ENCODE results near the gene DNM1. TPM values are rescaled to one million over a fixed set of nuclear protein-coding genes. Genes with fewer than 3 reads are reported as not detected.

Gene DNM1
- total and polyA plus RNA-seq, 2 donors (not counting 3 experiments of a cell fraction or from before 2014, with no cell fraction given), result 0.59 to 2.9 TPM

- FAIRE-seq (no peak), DNase-seq (ENCODE audit: low read depth, low spot score) (no peak)
- POLR2A ChIA-PET, result interaction anchor here (0.5 kb wide), 1 partner anchor 717 kb away, joined by 3 read pairs; no protein-coding TSS in a partner anchor
- no peaks in the 10 kb centered on the region for H3K79me2 ChIP-seq (ENCODE audit: control insufficient read depth, insufficient read depth, low read length)
- H3K27me3 ChIP-seq (ENCODE audit: control insufficient read depth in 2 of 2, insufficient read depth in 2 of 2, low read length in 2 of 2), result no peaks in the 10 kb centered on the region
- dilution Hi-C loops (cut with MboI; ENCODE audit: extremely low pct_ligation_motif_present, low sequenced_read_pairs) (no loop called here), intact Hi-C loops (cut with micrococcal nuclease) (loop anchor here (2.0 kb wide), 1 partner anchor 29 kb away; the partner anchor contains the start of gene CIZ1)
- no peak overlapping the region for H3K9ac ChIP-seq (replicated peaks; ENCODE audit: extremely low read depth, insufficient read depth, low read length)
- peaks cover 4 to 32% of the 10 kb centered on the region in 2 experiments for H3K36me3 ChIP-seq (ENCODE audit: control insufficient read depth in 2 of 2, extremely low read depth in 1 of 2, insufficient read depth in 2 of 2, low read length in 2 of 2)
- H3K4me2 ChIP-seq (ENCODE audit: insufficient read depth, low read length), result peak overlapping the region; percentile 37
- H2AFZ ChIP-seq (ENCODE audit: low read depth, low read length), result no peak overlapping the region
- BruUV-seq (replicated peaks), result TSS peak; percentile 34
- no peaks in the 10 kb centered on the region for H3K9me1 ChIP-seq (replicated peaks; ENCODE audit: control insufficient read depth, extremely low read depth, insufficient read depth, low read length)
- TF ChIP-seq POLR2AphosphoS5 (IDR thresholded peaks at IDR 0.05; ENCODE audit: insufficient read depth, low read depth, low read length) (no peak), MAX (IDR thresholded peaks at IDR 0.05; ENCODE audit: insufficient read depth, insufficient read length) (no peak), GATA2 (IDR thresholded peaks at IDR 0.05; ENCODE audit: insufficient read depth, insufficient read length, low read depth, low read length) (no peak), CTCF (IDR thresholded peaks at IDR 0.05; ENCODE audit: extremely low read depth in 1 of 2, insufficient read depth in 1 of 2, low read depth in 1 of 2, low read length in 2 of 2) (no peak), FOS (IDR thresholded peaks at IDR 0.05; ENCODE audit: borderline replicate concordance, insufficient read depth, low read length) (no peak), MYC (IDR thresholded peaks at IDR 0.05; ENCODE audit: low read depth, low read length) (no peak), JUN (IDR thresholded peaks at IDR 0.05; ENCODE audit: borderline replicate concordance, insufficient read depth, insufficient read length, low read depth) (no peak), POLR2A (IDR thresholded peaks at IDR 0.05; ENCODE audit: low read depth, low read length) (no peak), EZH2 (IDR thresholded peaks at IDR 0.05; ENCODE audit: borderline replicate concordance, low read depth, low read length, severe bottlenecking) (no peak)
- H4K20me1 ChIP-seq (replicated peaks; ENCODE audit: control insufficient read depth, extremely low read depth, insufficient read depth, low read length), result no peaks in the 10 kb centered on the region
- peaks cover 11% of the 10 kb centered on the region for H3K4me1 ChIP-seq (ENCODE audit: control insufficient read depth, extremely low read depth, insufficient read depth, low read length)
- H3K27ac ChIP-seq (ENCODE audit: insufficient read depth, low read depth, low read length), result no peak overlapping the region
- peak overlapping the region in 1 of 3 experiments; percentile 80 for H3K4me3 ChIP-seq (replicated peaks in 1 of 3; ENCODE audit: insufficient read depth in 1 of 3, low read depth in 1 of 3, low read length in 3 of 3)
- CTCF ChIA-PET, result interaction anchor here (1.3 to 1.8 kb wide), 2 partner anchors 30 to 32 kb away, joined by 3 to 4 read pairs; partner anchors contain the start of gene CIZ1
- no peaks in the 10 kb centered on the region for H3K9me3 ChIP-seq (replicated peaks; ENCODE audit: control insufficient read depth, insufficient read depth, low read length)
These were observed 41.8 kb upstream of the DNM1 start for GRCh38 chr9:128161215-128161902.
